Smooth muscle cell (in vitro differentiated cells): ENCODE results near the gene C6orf47. TPM values are rescaled to one million over a fixed set of nuclear protein-coding genes. Genes with fewer than 3 reads are reported as not detected.

Experiments used
- DNase-seq: peaks from one replicate; lab custom pipeline; 2025; ENCODE audit not compliant: unreplicated experiment; lab: John Stamatoyannopoulos, UW
- H2AFZ ChIP-seq: fragments of 200-600 bp; sonication (generic); 2 replicates; pipeline ENCODE4 v1.6.0; 2016; ENCODE audit warnings: antibody characterized with exemption, low read depth, mild to moderate bottlenecking
- H3F3A ChIP-seq: fragments of 200-600 bp; sonication (generic); 2 replicates; pipeline ENCODE4 v1.6.0; 2017; ENCODE audit warnings: antibody characterized with exemption, low read depth
- H3K27ac ChIP-seq: fragments of 200-600 bp; sonication (generic); 2 replicates; pipeline ENCODE4 v1.5.1; 2016; ENCODE audit warnings: low read depth, mild to moderate bottlenecking
- H3K27me3 ChIP-seq: fragments of 200-600 bp; sonication (generic); 2 replicates; pipeline ENCODE4 v1.6.1; 2016; ENCODE audit warnings: low read depth, mild to moderate bottlenecking
- H3K36me3 ChIP-seq: fragments of 200-600 bp; sonication (generic); 2 replicates; pipeline ENCODE4 v1.5.1; 2016; ENCODE audit warnings: low read depth
- H3K4me1 ChIP-seq: fragments of 200-600 bp; sonication (generic); 2 replicates; pipeline ENCODE4 v1.5.1; 2016; ENCODE audit warnings: low read depth
- H3K4me2 ChIP-seq: fragments of 200-600 bp; sonication (generic); 2 replicates; pipeline ENCODE4 v1.6.0; 2016; ENCODE audit warnings: mild to moderate bottlenecking
- H3K4me3 ChIP-seq: fragments of 200-600 bp; sonication (generic); 2 replicates; pipeline ENCODE4 v1.5.1; 2016; ENCODE audit warnings: mild to moderate bottlenecking
- H3K79me2 ChIP-seq: fragments of 200-600 bp; sonication (generic); 2 replicates; pipeline ENCODE4 v1.6.0; 2016; ENCODE audit warnings: low read depth, mild to moderate bottlenecking
- H3K9ac ChIP-seq: fragments of 200-600 bp; sonication (generic); 2 replicates; pipeline ENCODE4 v1.6.0; 2016; ENCODE audit warnings: low read depth
- H3K9me3 ChIP-seq: fragments of 200-600 bp; sonication (generic); replicated peaks from 2 replicates; pipeline ENCODE4 v1.5.1; 2016; ENCODE audit warnings: low read depth
- H4K20me1 ChIP-seq: fragments of 200-600 bp; sonication (generic); 2 replicates; pipeline ENCODE4 v1.6.0; 2016; ENCODE audit warnings: low read depth
- WGBS: methylation state at CpG from one replicate; pipeline ENCODE4 v1.1.7; 2016; ENCODE audit warnings: low lambda C conversion rate; 5-methylcytosine and 5-hydroxymethylcytosine counted together
- polyA plus RNA-seq: library from polyadenylated mRNA; unstranded; fragments of >200 nt; fragmentation: Nextera tagmentation; extraction: Ambion mirVana; gene quantifications from 2 replicates; pipeline ENCODE4 v1.2.1, GENCODE V29; 2016
- total RNA-seq: library from RNA; depleted of rRNA; stranded (reverse); fragments of >200 nt; gene quantifications from 2 replicates; pipeline ENCODE4 v1.2.3, GENCODE V29; 2014
- TF ChIP-seq, protein P1 (sequence below): fragments of 200-600 bp; sonication (generic); IDR thresholded peaks from 2 replicates; pipeline ENCODE4 v1.5.1; 2017; ENCODE audit warnings: borderline replicate concordance, mild to moderate bottlenecking, antibody characterized with exemption; ENCODE audit not compliant: insufficient read depth, poor library complexity, severe bottlenecking

Gene C6orf47
- total and polyA plus RNA-seq, 2 experiments from 2014 or later: 7.1 to 15.5 TPM

- 91% methylated on average over 14 of the region's 14 CpGs for whole genome bisulfite sequencing
- H4K20me1 ChIP-seq: no peaks in the 10 kb centered on the region
- no peak overlapping the region for H3K27ac ChIP-seq
- H3F3A ChIP-seq: no peaks in the 10 kb centered on the region
- H3K4me1 ChIP-seq: peaks cover 5% of the 10 kb centered on the region
- H3K27me3 ChIP-seq: no peaks in the 10 kb centered on the region
- no peaks in the 10 kb centered on the region for H3K9me3 ChIP-seq
- no peak for DNase-seq
- H2AFZ ChIP-seq: no peak overlapping the region
- H3K79me2 ChIP-seq: no peaks in the 10 kb centered on the region
- H3K4me3 ChIP-seq: no peak overlapping the region
- no peaks in the 10 kb centered on the region for H3K36me3 ChIP-seq
- H3K4me2 ChIP-seq: no peak overlapping the region
- no peak overlapping the region for H3K9ac ChIP-seq
- TF ChIP-seq, protein P1, sequence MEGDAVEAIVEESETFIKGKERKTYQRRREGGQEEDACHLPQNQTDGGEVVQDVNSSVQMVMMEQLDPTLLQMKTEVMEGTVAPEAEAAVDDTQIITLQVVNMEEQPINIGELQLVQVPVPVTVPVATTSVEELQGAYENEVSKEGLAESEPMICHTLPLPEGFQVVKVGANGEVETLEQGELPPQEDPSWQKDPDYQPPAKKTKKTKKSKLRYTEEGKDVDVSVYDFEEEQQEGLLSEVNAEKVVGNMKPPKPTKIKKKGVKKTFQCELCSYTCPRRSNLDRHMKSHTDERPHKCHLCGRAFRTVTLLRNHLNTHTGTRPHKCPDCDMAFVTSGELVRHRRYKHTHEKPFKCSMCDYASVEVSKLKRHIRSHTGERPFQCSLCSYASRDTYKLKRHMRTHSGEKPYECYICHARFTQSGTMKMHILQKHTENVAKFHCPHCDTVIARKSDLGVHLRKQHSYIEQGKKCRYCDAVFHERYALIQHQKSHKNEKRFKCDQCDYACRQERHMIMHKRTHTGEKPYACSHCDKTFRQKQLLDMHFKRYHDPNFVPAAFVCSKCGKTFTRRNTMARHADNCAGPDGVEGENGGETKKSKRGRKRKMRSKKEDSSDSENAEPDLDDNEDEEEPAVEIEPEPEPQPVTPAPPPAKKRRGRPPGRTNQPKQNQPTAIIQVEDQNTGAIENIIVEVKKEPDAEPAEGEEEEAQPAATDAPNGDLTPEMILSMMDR: no peak
Measured at GRCh38 chr6:31687860-31688693, 27.5 kb upstream of the C6orf47 start.

- TF ChIP-seq, protein P1: no peak
- no peaks in the 10 kb centered on the region for H3K27me3 ChIP-seq
- H3F3A ChIP-seq: no peaks in the 10 kb centered on the region
- H3K79me2 ChIP-seq: no peaks in the 10 kb centered on the region
- H3K4me2 ChIP-seq: no peak overlapping the region
- H3K9me3 ChIP-seq: no peaks in the 10 kb centered on the region
- no peaks in the 10 kb centered on the region for H4K20me1 ChIP-seq
- H3K4me3 ChIP-seq: no peak overlapping the region
- no peak overlapping the region for H2AFZ ChIP-seq
- H3K27ac ChIP-seq: no peak overlapping the region
- DNase-seq: no peak
- H3K9ac ChIP-seq: no peak overlapping the region
- H3K36me3 ChIP-seq: no peaks in the 10 kb centered on the region
- 93% methylated on average over 7 of the region's 8 CpGs for WGBS
- peaks cover 5% of the 10 kb centered on the region for H3K4me1 ChIP-seq
Measured at GRCh38 chr6:31687321-31687720, 26.7 kb upstream of the C6orf47 start.

DNA sequence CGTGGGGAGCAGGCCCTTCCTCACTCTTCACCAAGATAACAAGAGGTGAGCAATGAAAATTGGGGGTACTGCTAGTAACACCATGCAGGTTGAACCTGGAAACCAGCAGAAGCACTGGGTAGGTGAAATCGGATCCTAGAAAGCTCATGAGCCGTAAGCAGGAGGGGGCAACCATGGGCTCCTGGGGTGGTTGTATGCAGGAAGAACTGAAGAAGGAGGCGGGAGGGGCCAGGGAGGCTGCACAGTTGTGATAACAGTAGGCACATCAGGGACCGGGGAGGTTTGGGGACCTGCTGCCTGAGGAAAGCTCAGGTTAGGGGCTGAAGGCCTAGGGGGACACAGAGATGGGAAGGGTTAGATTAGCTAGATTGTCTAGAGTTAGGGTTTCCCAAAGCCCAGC is 25.9 kb upstream of the C6orf47 start:
- Histone ChIP-seq H3K4me2 (no peak overlapping the region), H3K36me3 (no peaks in the 10 kb centered on the region), H3F3A (no peaks in the 10 kb centered on the region), H3K9ac (no peak overlapping the region), H3K4me1 (peaks cover 9% of the 10 kb centered on the region), H4K20me1 (no peaks in the 10 kb centered on the region), H3K79me2 (no peaks in the 10 kb centered on the region), H3K27me3 (no peaks in the 10 kb centered on the region), H2AFZ (no peak overlapping the region), H3K9me3 (no peaks in the 10 kb centered on the region), H3K27ac (no peak overlapping the region), H3K4me3 (no peak overlapping the region)
- WGBS: 98% methylated on average over 5 of the region's 5 CpGs
- TF ChIP-seq, protein P1: no peak
- no peak for DNase-seq

DNA sequence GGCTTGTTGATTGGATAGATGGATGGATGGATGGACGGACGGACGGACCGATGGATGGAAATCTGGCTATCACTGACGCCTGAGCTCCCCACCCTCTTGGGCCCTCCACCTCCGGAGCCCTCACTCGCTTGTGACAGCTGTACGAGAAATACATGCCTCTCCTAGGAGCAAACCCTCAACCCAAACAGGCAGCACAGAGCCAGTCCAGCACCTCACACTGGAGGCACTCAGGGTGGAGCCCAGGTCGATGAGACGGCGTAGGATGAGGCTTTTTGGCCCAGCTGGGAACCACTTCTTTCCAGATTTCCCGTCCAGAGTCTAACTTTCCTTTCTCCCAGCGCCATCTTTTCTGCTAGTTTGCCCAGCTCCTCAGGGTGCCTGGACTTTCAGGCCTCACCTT is 23.0 kb upstream of the C6orf47 start:
- no peaks in the 10 kb centered on the region for H3K79me2 ChIP-seq
- peak overlapping the region; percentile 83 for H3K4me2 ChIP-seq
- H3K4me3 ChIP-seq: peak overlapping the region; percentile 38
- no peaks in the 10 kb centered on the region for H3F3A ChIP-seq
- no peaks in the 10 kb centered on the region for H3K9me3 ChIP-seq
- no peak overlapping the region for H3K27ac ChIP-seq
- H3K4me1 ChIP-seq: peaks cover 14% of the 10 kb centered on the region
- no peaks in the 10 kb centered on the region for H4K20me1 ChIP-seq
- WGBS: 77% methylated on average over 13 of the region's 13 CpGs
- TF ChIP-seq, protein P1: no peak
- no peaks in the 10 kb centered on the region for H3K27me3 ChIP-seq
- no peak overlapping the region for H3K9ac ChIP-seq
- no peak overlapping the region for H2AFZ ChIP-seq
- DNase-seq: no peak
- H3K36me3 ChIP-seq: no peaks in the 10 kb centered on the region
